Erythroblast (primary cell): ENCODE data around the gene HTRA3.

Experiments
- GATA1 ChIP-seq: IDR thresholded peaks from 2 replicates; pipeline ENCODE4 v1.6.1; 2011; ENCODE audit warnings: low read depth, mild to moderate bottlenecking, control low read depth, low read length, moderate library complexity
- POLR2A ChIP-seq: IDR thresholded peaks from 2 replicates; pipeline ENCODE4 v1.6.1; 2011; ENCODE audit warnings: mild to moderate bottlenecking, low read length

GRCh38 chr4:8316251-8316771, 46.8 kb downstream of the HTRA3 start:
- TF ChIP-seq POLR2A (no peak), GATA1 (no peak)
